HL-60 (cell line): ENCODE measurements around the gene GATD1.

Source experiments
- DNase-seq, 2 experiments: peaks; one replicate each; pipeline ENCODE4 v3.0.0-alpha.2; 2010 to 2020; ENCODE audit warnings: low read depth in 1 of 2, low spot score in 1 of 2
- H3K27ac ChIP-seq: fragments of 250-450 bp; sonication (Bioruptor Pico); replicated peaks from 2 replicates; pipeline ENCODE4 v1.5.1; 2020; ENCODE audit warnings: mild to moderate bottlenecking, moderate library complexity
- H3K27me3 ChIP-seq: fragments of 250-450 bp; sonication (Bioruptor Pico); 2 replicates; pipeline ENCODE4 v1.5.1; 2021; ENCODE audit warnings: mild to moderate bottlenecking, moderate library complexity; ENCODE audit not compliant: insufficient read depth, poor library complexity, severe bottlenecking
- H3K4me3 ChIP-seq: replicated peaks from 2 replicates; pipeline ENCODE4 v1.5.1; 2011; ENCODE audit warnings: mild to moderate bottlenecking, control low read depth, low read length; ENCODE audit not compliant: insufficient read depth
- CTCF ChIP-seq: IDR thresholded peaks from one replicate; pipeline ENCODE4 v1.5.1; 2011; ENCODE audit warnings: low read length, control low read depth, inconsistent platforms; ENCODE audit not compliant: insufficient read depth
- GABPA ChIP-seq: IDR thresholded peaks from 2 replicates; pipeline ENCODE4 v1.6.1; 2012; ENCODE audit warnings: low read depth
- POLR2AphosphoS5 ChIP-seq: IDR thresholded peaks from 2 replicates; pipeline ENCODE4 v1.6.1; 2012; ENCODE audit warnings: low read depth
- REST ChIP-seq: IDR thresholded peaks from 2 replicates; pipeline ENCODE4 v1.6.1; 2012; ENCODE audit warnings: low read depth; ENCODE audit not compliant: insufficient replicate concordance
- SPI1 ChIP-seq: IDR thresholded peaks from 2 replicates; pipeline ENCODE4 v1.6.1; 2012; ENCODE audit warnings: low read depth, mild to moderate bottlenecking, borderline replicate concordance

The GATD1 gene

DNA sequence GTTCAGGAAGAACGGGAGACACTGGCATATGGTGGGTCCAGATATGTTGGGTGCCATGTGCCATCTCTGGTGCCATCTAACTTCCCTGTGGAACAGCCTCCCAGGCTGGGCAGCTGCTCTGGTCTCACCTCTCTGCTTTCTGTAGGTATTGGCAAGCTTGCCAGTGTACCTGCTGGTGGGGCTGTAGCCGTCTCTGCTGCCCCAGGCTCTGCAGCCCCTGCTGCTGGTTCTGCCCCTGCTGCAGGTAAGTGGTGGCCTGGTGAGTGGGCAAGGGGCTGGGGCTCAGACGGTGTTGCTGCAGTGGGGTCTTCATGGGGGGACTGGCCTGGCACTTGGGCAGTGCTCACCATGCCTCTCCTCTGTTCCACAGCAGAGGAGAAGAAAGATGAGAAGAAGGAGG is 35.1 kb upstream of the GATD1 start:
- Histone ChIP-seq H3K4me3 (no peak overlapping the region), H3K27me3 (no peaks in the 10 kb centered on the region), H3K27ac (peak overlapping the region; percentile 100)
- TF ChIP-seq REST (no peak), CTCF (no peak), SPI1 (no peak)
- no peak for DNase-seq

DNA sequence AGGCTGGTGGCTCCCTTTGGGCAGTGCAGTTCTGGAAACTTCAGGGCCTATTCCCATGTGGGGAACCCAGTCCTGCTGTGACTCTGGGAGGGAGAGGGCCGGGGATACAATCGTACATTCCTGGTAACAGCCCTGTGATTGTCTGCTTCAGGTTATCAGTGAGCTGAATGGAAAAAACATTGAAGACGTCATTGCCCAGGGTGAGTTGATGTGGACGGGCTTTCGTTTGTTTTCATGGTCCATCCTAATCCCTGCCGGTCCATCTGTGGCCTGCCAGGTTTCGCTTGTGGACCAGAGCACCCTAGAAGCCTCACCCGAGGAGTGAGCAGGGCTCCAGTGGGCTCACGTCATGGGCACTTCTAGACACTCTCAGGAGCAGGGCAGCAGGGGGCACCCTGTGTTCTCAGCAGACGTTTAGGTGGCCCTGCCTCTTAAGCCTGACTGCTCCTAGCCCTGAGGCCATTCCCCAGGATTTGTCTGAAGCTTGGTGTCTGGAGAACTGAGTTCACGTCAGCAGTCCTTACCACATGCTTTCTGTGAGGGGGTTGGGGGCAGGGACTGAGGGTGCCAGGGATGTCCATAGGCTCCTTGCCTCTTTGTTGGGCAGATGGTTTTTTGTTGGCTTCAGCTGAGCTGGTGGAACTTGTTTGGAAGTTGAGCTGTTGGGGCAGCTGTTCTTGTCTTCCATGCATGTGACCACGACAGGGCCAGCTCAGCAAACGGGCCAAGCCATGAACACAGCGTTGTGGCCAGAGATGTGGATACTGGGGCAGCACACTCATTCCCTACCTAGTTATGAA is 34.4 kb upstream of the GATD1 start:
- H3K27ac ChIP-seq: peak overlapping the region; percentile 100
- TF ChIP-seq POLR2AphosphoS5 (no peak; the same call in 1 of the 2 replicates), SPI1 (no peak), GABPA (no peak), REST (no peak), CTCF (no peak)
- peak overlapping the region; percentile 72 for H3K4me3 ChIP-seq
- no peaks in the 10 kb centered on the region for H3K27me3 ChIP-seq
- peak in 1 of 2 experiments; percentile 41 for DNase-seq

GRCh38 chr11:810040-810567 is 32.8 kb upstream of the GATD1 start:
- DNase-seq: no peak
- Histone ChIP-seq H3K27me3 (no peaks in the 10 kb centered on the region), H3K27ac (peak overlapping the region; percentile 100), H3K4me3 (peak overlapping the region; percentile 72)
- TF ChIP-seq GABPA (no peak), POLR2AphosphoS5 (no peak), CTCF (no peak), REST (no peak), SPI1 (no peak)
